Fibroblast of villous mesenchyme (primary cell): ENCODE data around the gene ATF7. TPM values are rescaled to one million over a fixed set of nuclear protein-coding genes. Genes with fewer than 3 reads are reported as not detected.
"Not testable (repeated sequence)": the region's sequence is repeated elsewhere in the genome, so short reads cannot be mapped to it uniquely, and the experiment has no call there.

ENCODE experiments used
- DNase-seq: peaks from one replicate; pipeline ENCODE4 v3.0.0-alpha.2; 2010; ENCODE audit warnings: low read depth
- H3K4me3 ChIP-seq: 2 replicates; pipeline ENCODE4 v1.5.1; 2011; ENCODE audit warnings: low read depth, mild to moderate bottlenecking, low read length
- CTCF ChIP-seq: IDR thresholded peaks from 2 replicates; pipeline ENCODE4 v1.5.1; 2012; ENCODE audit warnings: low read depth, mild to moderate bottlenecking, low read length; ENCODE audit not compliant: insufficient read depth
- total RNA-seq: library from RNA; depleted of rRNA; stranded (reverse); fragments of >200 nt; gene quantifications from 2 replicates; pipeline ENCODE4 v1.2.3, GENCODE V29; 2012

Gene ATF7
- total RNA-seq, 1 donor, result 14.7 TPM

DNA sequence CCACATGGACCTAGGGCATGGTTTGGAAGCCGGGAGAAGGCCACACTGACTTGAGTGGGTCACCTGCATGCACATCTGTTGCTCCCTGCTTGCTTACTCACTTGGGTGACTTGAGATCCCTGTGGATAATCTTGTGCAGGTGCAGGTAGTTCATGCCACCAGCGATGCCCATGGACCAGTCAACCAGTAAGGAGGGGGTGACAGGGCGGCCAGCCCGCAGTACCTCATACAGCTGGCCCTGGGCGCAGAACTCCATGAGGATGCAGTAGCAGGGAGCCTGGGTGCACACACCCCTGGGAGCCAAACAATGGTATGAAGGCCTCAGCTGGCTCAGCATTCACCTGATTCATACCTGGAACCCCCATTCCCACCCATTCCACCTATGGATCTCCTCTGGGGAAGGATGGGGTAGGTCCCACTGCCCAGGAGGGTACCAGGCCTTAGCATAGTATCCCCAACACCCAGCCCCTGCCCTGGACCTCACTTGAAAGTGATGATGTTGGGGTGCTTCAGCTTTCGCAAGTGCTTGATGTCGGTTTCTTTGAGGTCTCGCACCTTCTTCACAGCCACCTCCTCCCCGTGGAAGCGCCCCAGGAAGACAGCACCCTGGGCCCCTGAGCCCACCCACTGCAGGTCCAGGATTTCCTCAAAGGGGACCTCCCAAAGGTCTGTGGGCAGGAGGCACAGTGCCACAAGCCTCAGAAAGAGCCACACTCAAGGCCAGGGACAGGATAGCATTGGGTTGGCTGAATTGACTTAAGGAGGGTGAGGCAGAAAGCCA, 140.0 kb downstream of the ATF7 start:
- no peak for DNase-seq
- H3K4me3 ChIP-seq, result no peak overlapping the region
- TF ChIP-seq CTCF, result no peak

DNA sequence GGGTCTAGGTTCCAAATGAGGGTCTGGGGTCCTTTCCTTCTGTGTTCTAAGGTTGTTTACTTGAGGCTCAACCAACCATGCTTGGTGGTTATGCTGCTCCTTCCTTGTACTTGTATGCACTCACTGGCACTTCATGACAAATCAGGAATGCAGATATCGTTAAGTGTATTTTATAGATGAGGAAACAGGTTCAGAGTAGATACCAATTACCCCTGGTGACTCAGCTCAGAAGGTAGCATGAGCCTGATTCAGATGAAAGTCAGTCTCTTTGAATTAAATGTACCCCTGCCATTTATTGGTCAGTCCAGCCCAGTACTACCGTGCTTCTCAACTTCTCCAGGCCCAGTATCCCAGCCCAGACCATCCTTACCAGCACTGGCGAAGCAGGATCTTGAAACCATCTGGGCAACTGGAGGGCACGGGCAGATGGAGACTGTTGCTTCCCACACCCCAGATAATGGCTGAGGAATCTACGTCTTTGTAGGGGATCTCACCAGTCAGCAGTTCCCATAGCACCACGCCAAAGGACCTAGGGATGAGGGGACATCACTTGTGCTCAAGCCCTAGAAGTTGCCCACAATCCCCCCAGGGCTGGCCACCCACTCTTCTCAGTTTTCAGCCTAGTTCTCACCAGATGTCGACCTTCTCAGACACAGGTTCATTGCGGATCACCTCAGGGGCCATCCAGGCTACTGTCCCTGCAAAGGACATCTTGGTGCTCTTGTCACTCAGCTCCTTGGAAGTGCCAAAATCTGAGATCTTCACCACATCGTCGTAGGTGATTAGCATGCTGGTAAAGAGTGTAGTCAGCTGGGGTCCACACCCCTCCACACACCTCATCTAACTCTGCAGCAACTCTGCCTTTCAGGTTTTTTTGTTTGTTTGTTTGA, 141.3 kb downstream of the ATF7 start:
- no peak for TF ChIP-seq CTCF
- no peak for DNase-seq
- H3K4me3 ChIP-seq, result no peak overlapping the region

- no peak for TF ChIP-seq CTCF
- no peak overlapping the region for H3K4me3 ChIP-seq
- DNase-seq, result no peak
These were observed 142.2 kb downstream of the ATF7 start for GRCh38 chr12:53483979-53484377.

- TF ChIP-seq CTCF, result no peak
- H3K4me3 ChIP-seq, result no peak overlapping the region
- DNase-seq, result no peak
These were observed 142.8 kb downstream of the ATF7 start for GRCh38 chr12:53483225-53483978.

- no peak overlapping the region for H3K4me3 ChIP-seq
- no peak for TF ChIP-seq CTCF
- DNase-seq, result no peak
These were observed 143.5 kb downstream of the ATF7 start for GRCh38 chr12:53482626-53483168.

DNA sequence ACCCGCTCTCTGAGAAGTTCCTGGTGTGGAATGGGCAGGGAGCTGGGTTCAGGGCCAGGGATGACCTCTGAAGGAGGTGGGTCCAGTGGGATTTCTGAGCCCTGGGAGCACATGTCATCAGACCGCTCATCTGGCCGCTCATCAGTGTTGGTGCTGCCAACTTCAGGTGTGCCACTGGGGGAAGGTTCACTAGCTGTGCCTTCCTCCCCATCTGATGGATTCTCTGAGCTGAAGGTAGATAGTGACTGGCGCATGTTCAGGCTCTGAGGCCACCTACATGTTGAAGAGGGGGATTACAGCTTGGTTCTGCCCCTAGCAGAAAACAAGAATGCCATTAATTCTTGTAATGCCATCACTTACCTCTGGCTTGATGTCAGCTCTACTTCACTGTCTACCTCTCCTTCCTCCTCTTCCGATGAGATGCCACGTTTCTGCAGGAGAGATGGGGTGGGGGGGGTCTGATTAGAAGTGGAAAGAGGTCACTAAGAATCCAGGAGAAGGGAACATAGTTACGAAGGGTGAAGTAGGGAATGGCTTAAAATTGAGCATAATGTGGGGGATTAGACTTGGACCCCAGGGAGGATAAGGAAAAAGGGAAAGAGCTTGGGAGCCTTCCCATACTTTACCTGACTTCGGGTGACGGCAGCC, 144.1 kb downstream of the ATF7 start:
- TF ChIP-seq CTCF, result peak; percentile 22
- no peak for DNase-seq
- H3K4me3 ChIP-seq, result no peak overlapping the region

- not testable (repeated sequence) for H3K4me3 ChIP-seq
- peak; percentile 78 for DNase-seq
These were observed 144.7 kb downstream of the ATF7 start for GRCh38 chr12:53481458-53481857.
